A549 (cell line): ENCODE data around the gene LCAT. TPM values are rescaled to one million over a fixed set of nuclear protein-coding genes. Genes with fewer than 3 reads are reported as not detected.
A peak's percentile ranks its signal among the peaks of the same experiment; 100 is the strongest.

Experiments used
- BCL3 ChIP-seq: fragments of >200 bp; sonication (Bioruptor Twin); formaldehyde crosslinking; IDR thresholded peaks from 3 replicates; pipeline ENCODE4 v1.6.1; 2016
- CBX2 ChIP-seq: fragments of 200-600 bp; sonication (generic); IDR thresholded peaks from 2 replicates; pipeline ENCODE4 v1.6.1; 2016; ENCODE audit warnings: low read depth, mild to moderate bottlenecking, borderline replicate concordance
- CBX8 ChIP-seq: fragments of 200-600 bp; sonication (generic); IDR thresholded peaks from 2 replicates; pipeline ENCODE4 v1.6.1; 2016
- CEBPB ChIP-seq, 2 experiments: fragments of >200 bp in 1 of 2; sonication (Bioruptor Twin) in 1 of 2; formaldehyde crosslinking in 1 of 2; IDR thresholded peaks; 2 replicates each; pipeline ENCODE4 v1.6.1; 2012 to 2016
- CHD2 ChIP-seq: fragments of 150-350 bp; IDR thresholded peaks from 2 replicates; pipeline ENCODE4 v1.6.1; 2014; ENCODE audit warnings: low read length; ENCODE audit not compliant: partially characterized antibody
- CHD4 ChIP-seq: fragments of 200-600 bp; sonication (generic); IDR thresholded peaks from 2 replicates; pipeline ENCODE4 v1.6.1; 2016; ENCODE audit warnings: antibody characterized with exemption, mild to moderate bottlenecking, borderline replicate concordance
- EHF ChIP-seq: fragments of 250-450 bp; sonication (Bioruptor Pico); IDR thresholded peaks from 2 replicates; pipeline ENCODE4 v1.5.0; 2020; ENCODE audit warnings: mild to moderate bottlenecking
- ELK1 ChIP-seq: fragments of 150-350 bp; IDR thresholded peaks from 2 replicates; pipeline ENCODE4 v1.6.1; 2014; ENCODE audit warnings: low read depth, mild to moderate bottlenecking, low read length
- FOSB ChIP-seq: fragments of 250-450 bp; sonication (Bioruptor Pico); IDR thresholded peaks from 2 replicates; pipeline ENCODE4 v1.5.0; 2020; ENCODE audit warnings: mild to moderate bottlenecking, moderate library complexity
- FOXS1 ChIP-seq: fragments of 250-450 bp; sonication (Bioruptor Pico); IDR thresholded peaks from 2 replicates; pipeline ENCODE4 v1.5.0; 2020; ENCODE audit warnings: mild to moderate bottlenecking, moderate library complexity
- HES2 ChIP-seq: fragments of >200 bp; sonication (Bioruptor Twin); formaldehyde crosslinking; IDR thresholded peaks from 2 replicates; pipeline ENCODE4 v1.6.1; 2016
- HMGXB4 ChIP-seq: fragments of 250-450 bp; sonication (Bioruptor Pico); IDR thresholded peaks from 2 replicates; pipeline ENCODE4 v1.5.0; 2021; ENCODE audit warnings: mild to moderate bottlenecking, moderate library complexity, borderline replicate concordance
- HOXA7 ChIP-seq: fragments of 250-450 bp; sonication (Bioruptor Pico); IDR thresholded peaks from 2 replicates; pipeline ENCODE4 v1.5.0; 2020; ENCODE audit warnings: mild to moderate bottlenecking, moderate library complexity
- HOXB13 ChIP-seq: fragments of 250-450 bp; sonication (Bioruptor Pico); IDR thresholded peaks from 2 replicates; pipeline ENCODE4 v1.5.0; 2020; ENCODE audit warnings: low read depth, mild to moderate bottlenecking, moderate library complexity
- JUN ChIP-seq, 2 experiments: fragments of >200 bp; sonication (Bioruptor Twin); formaldehyde crosslinking; IDR thresholded peaks; 2 replicates in 1 of 2; 3 replicates in 1 of 2; pipeline ENCODE4 v1.6.1; 2016 to 2017
- JUNB ChIP-seq: fragments of >200 bp; sonication (Bioruptor Twin); formaldehyde crosslinking; IDR thresholded peaks from 2 replicates; pipeline ENCODE4 v1.6.1; 2016
- MAX ChIP-seq: IDR thresholded peaks from 2 replicates; pipeline ENCODE4 v1.6.1; 2012
- NFE2L2 ChIP-seq: fragments of 150-350 bp; conservative IDR thresholded peaks from 2 replicates; pipeline ENCODE4 v1.6.1; 2014; ENCODE audit warnings: low read length
- NR3C1 ChIP-seq: fragments of >200 bp; sonication (Bioruptor Twin); formaldehyde crosslinking; IDR thresholded peaks from 3 replicates; pipeline ENCODE4 v1.6.1; 2017
- PHF8 ChIP-seq: fragments of 200-600 bp; sonication (generic); IDR thresholded peaks from 2 replicates; pipeline ENCODE4 v1.6.1; 2016; ENCODE audit warnings: low read depth, mild to moderate bottlenecking, antibody characterized with exemption, moderate library complexity, borderline replicate concordance
- POLR2A ChIP-seq: IDR thresholded peaks from 2 replicates; pipeline ENCODE4 v1.6.1; 2012; ENCODE audit warnings: mild to moderate bottlenecking, low read length
- POLR2AphosphoS2 ChIP-seq: conservative IDR thresholded peaks from 2 replicates; pipeline ENCODE4 v1.6.1; 2012; ENCODE audit warnings: low read length, improper control_type of control experiment, inconsistent platforms
- RCOR1 ChIP-seq: fragments of 150-350 bp; IDR thresholded peaks from 2 replicates; pipeline ENCODE4 v1.6.1; 2014; ENCODE audit warnings: antibody characterized with exemption, low read length, low read depth
- SMC3 ChIP-seq: fragments of >200 bp; sonication (Bioruptor Twin); formaldehyde crosslinking; IDR thresholded peaks from 3 replicates; pipeline ENCODE4 v1.6.1; 2018; ENCODE audit warnings: inconsistent platforms
- SREBF2 ChIP-seq: fragments of 450-650 bp; IDR thresholded peaks from 2 replicates; pipeline ENCODE4 v1.6.1; 2014; ENCODE audit warnings: mild to moderate bottlenecking, moderate library complexity
- TFCP2L1 ChIP-seq: fragments of 250-450 bp; sonication (Bioruptor Pico); IDR thresholded peaks from 2 replicates; pipeline ENCODE4 v1.5.0; 2021; ENCODE audit warnings: mild to moderate bottlenecking
- TP53 ChIP-seq: fragments of 250-450 bp; sonication (Bioruptor Pico); IDR thresholded peaks from 2 replicates; pipeline ENCODE4 v1.5.0; 2021; ENCODE audit warnings: mild to moderate bottlenecking, moderate library complexity
- ZC3H11A ChIP-seq: fragments of 450-650 bp; IDR thresholded peaks from 2 replicates; pipeline ENCODE4 v1.6.1; 2014; ENCODE audit warnings: antibody characterized with exemption, mild to moderate bottlenecking
- ZNF302 ChIP-seq: fragments of 250-450 bp; sonication (Bioruptor Pico); IDR thresholded peaks from 2 replicates; pipeline ENCODE4 v1.9.0; 2021; ENCODE audit warnings: inconsistent platforms, mild to moderate bottlenecking, moderate library complexity
- polyA plus RNA-seq, 4 experiments: library from polyadenylated mRNA; depleted of rRNA in 3 of 4; stranded (reverse); fragments of >200 nt; fragmentation: RNase III in 1 of 4; extraction: RNeasy Plus Mini Kit Qiagen cat#74134 plus additional on column Dnase treatment in 1 of 4; gene quantifications; 2 replicates in 3 of 4; 3 replicates in 1 of 4; pipeline ENCODE4 v1.2.3, GENCODE V29; 2011 to 2017

Gene LCAT
- polyA plus RNA-seq, 2 of the 4 experiments (the other 2 are of a cell fraction), result 1.7 to 8.4 TPM

- TF ChIP-seq RCOR1 (no peak), POLR2A (peak; percentile 74), HES2 (no peak), HOXB13 (no peak), NFE2L2 (no peak), POLR2AphosphoS2 (no peak), TP53 (CRISPR knock-in tag) (no peak), CEBPB (IDR thresholded peaks at IDR 0.05) (no peak), ZNF302 (no peak), JUNB (no peak), ZC3H11A (no peak), HMGXB4 (CRISPR knock-in tag) (no peak), NR3C1 (no peak), SREBF2 (no peak), FOXS1 (CRISPR knock-in tag) (no peak), EHF (CRISPR knock-in tag) (no peak), CHD2 (no peak), JUN (IDR thresholded peaks at IDR 0.05) (peak; percentile 40 to 88; a peak in 3 of 5 replicates), CHD4 (no peak; the same call in 1 of the 2 replicates), HOXA7 (CRISPR knock-in tag) (no peak), BCL3 (peak; percentile 31; the same call in 1 of the 3 replicates), ELK1 (no peak), TFCP2L1 (no peak), SMC3 (no peak), CBX8 (no peak), PHF8 (peak; percentile 75; the same call in 1 of the 2 replicates), CBX2 (no peak), MAX (peak; percentile 20; the same call in 1 of the 2 replicates), FOSB (no peak)
These were observed 24.7 kb upstream of the LCAT start, which contains the start of gene SLC12A4 (continued) for GRCh38 chr16:67968400-67969253.
